A549 (cell line): ENCODE measurements around the gene SLC16A13. TPM values are rescaled to one million over a fixed set of nuclear protein-coding genes. Genes with fewer than 3 reads are reported as not detected.

Experiments
- ATAC-seq, 2 experiments: fragments of 200-7000 bp in 1 of 2; fragments of >200 bp in 1 of 2; cut with Nextera tagmentation in 1 of 2; cut with Tn5 transposase in 1 of 2; 3 replicates each; pipeline versions ENCODE4 v1.8.0 to v1.9.1; 2018 to 2020; ENCODE audit warnings: mild to moderate bottlenecking in 1 of 2, moderate library complexity in 1 of 2
- CTCF ChIA-PET: fragments of 300-600 bp; sonication (Branson Sonifier 250); formaldehyde crosslinking; extraction: SDS; loops from one replicate; lab custom pipeline; 2021; ENCODE audit warnings: antibody characterized with exemption, inconsistent platforms; lab: Yijun Ruan, JAX
- POLR2A ChIA-PET: fragments of 350-600 bp; formaldehyde crosslinking; extraction: SDS; loops from one replicate; lab custom pipeline; 2021; ENCODE audit warnings: antibody characterized with exemption, inconsistent platforms; lab: Yijun Ruan, JAX
- DNase-seq, 2 experiments: peaks; one replicate each; pipeline versions ENCODE4 v3.0.0 to v3.0.0-alpha.2; 2011 to 2016; ENCODE audit warnings: low read depth in 1 of 2, low spot score in 1 of 2
- FAIRE-seq: peaks from 2 replicates; lab custom pipeline; 2011; peaks lifted over from hg19 to GRCh38; lab: Jason Lieb, UNC
- H3K27ac ChIP-seq, 2 experiments: fragments of >200 bp; sonication (Bioruptor Twin); formaldehyde crosslinking; 3 replicates each; pipeline ENCODE4 v1.5.1; 2016 to 2017
- H3K4me1 ChIP-seq: fragments of >200 bp; sonication (Bioruptor Twin); formaldehyde crosslinking; 3 replicates; pipeline ENCODE4 v1.6.1; 2016
- H3K4me2 ChIP-seq: fragments of >200 bp; sonication (Bioruptor Twin); formaldehyde crosslinking; 3 replicates; pipeline ENCODE4 v1.6.1; 2016
- H3K4me3 ChIP-seq: fragments of >200 bp; sonication (Bioruptor Twin); formaldehyde crosslinking; 3 replicates; pipeline ENCODE4 v1.5.1; 2016
- H3K9me3 ChIP-seq: fragments of >200 bp; sonication (Bioruptor Twin); formaldehyde crosslinking; 3 replicates; pipeline ENCODE4 v1.6.1; 2016
- CBX8 ChIP-seq: fragments of 200-600 bp; sonication (generic); IDR thresholded peaks from 2 replicates; pipeline ENCODE4 v1.6.1; 2016
- CHD2 ChIP-seq: fragments of 150-350 bp; IDR thresholded peaks from 2 replicates; pipeline ENCODE4 v1.6.1; 2014; ENCODE audit warnings: low read length; ENCODE audit not compliant: partially characterized antibody
- CTCF ChIP-seq: fragments of >200 bp; sonication (Bioruptor Twin); formaldehyde crosslinking; IDR thresholded peaks from 3 replicates; pipeline ENCODE4 v1.5.1; 2016
- ELK1 ChIP-seq: fragments of 150-350 bp; IDR thresholded peaks from 2 replicates; pipeline ENCODE4 v1.6.1; 2014; ENCODE audit warnings: low read depth, mild to moderate bottlenecking, low read length
- ESRRA ChIP-seq: fragments of 150-350 bp; IDR thresholded peaks from 2 replicates; pipeline ENCODE4 v1.6.1; 2014; ENCODE audit warnings: mild to moderate bottlenecking, low read length, borderline replicate concordance
- FOSL2 ChIP-seq, 2 experiments: fragments of 450-650 bp in 1 of 2; fragments of >200 bp in 1 of 2; sonication (Bioruptor Twin) in 1 of 2; formaldehyde crosslinking; IDR thresholded peaks; 2 replicates each; pipeline versions ENCODE4 v1.5.0 to v1.6.1; 2016 to 2020; ENCODE audit warnings: mild to moderate bottlenecking in 1 of 2, moderate library complexity in 1 of 2
- GATA3 ChIP-seq: IDR thresholded peaks from 2 replicates; pipeline ENCODE4 v1.6.1; 2012; ENCODE audit warnings: borderline replicate concordance
- HES2 ChIP-seq: fragments of >200 bp; sonication (Bioruptor Twin); formaldehyde crosslinking; IDR thresholded peaks from 2 replicates; pipeline ENCODE4 v1.6.1; 2016
- HMGXB4 ChIP-seq: fragments of 250-450 bp; sonication (Bioruptor Pico); IDR thresholded peaks from 2 replicates; pipeline ENCODE4 v1.5.0; 2021; ENCODE audit warnings: mild to moderate bottlenecking, moderate library complexity, borderline replicate concordance
- HOXA7 ChIP-seq: fragments of 250-450 bp; sonication (Bioruptor Pico); IDR thresholded peaks from 2 replicates; pipeline ENCODE4 v1.5.0; 2020; ENCODE audit warnings: mild to moderate bottlenecking, moderate library complexity
- HOXB5 ChIP-seq: fragments of 250-450 bp; sonication (Bioruptor Pico); IDR thresholded peaks from 2 replicates; pipeline ENCODE4 v1.5.0; 2020; ENCODE audit warnings: mild to moderate bottlenecking, moderate library complexity
- NR3C1 ChIP-seq: fragments of >200 bp; sonication (Bioruptor Twin); formaldehyde crosslinking; IDR thresholded peaks from 3 replicates; pipeline ENCODE4 v1.6.1; 2017
- RAD21 ChIP-seq, 2 experiments: fragments of >200 bp in 1 of 2; sonication (Bioruptor Twin) in 1 of 2; formaldehyde crosslinking in 1 of 2; IDR thresholded peaks in 1 of 2; conservative IDR thresholded peaks in 1 of 2; 2 replicates in 1 of 2; 3 replicates in 1 of 2; pipeline ENCODE4 v1.6.1; 2012 to 2018; ENCODE audit warnings: inconsistent platforms in 1 of 2
- RFX5 ChIP-seq: fragments of 450-650 bp; IDR thresholded peaks from 2 replicates; pipeline ENCODE4 v1.7.1; 2014; ENCODE audit warnings: antibody characterized with exemption, mild to moderate bottlenecking, moderate library complexity
- RNF2 ChIP-seq: fragments of 200-600 bp; sonication (generic); IDR thresholded peaks from 2 replicates; pipeline ENCODE4 v1.6.1; 2016; ENCODE audit warnings: low read depth, mild to moderate bottlenecking, antibody characterized with exemption, moderate library complexity, borderline replicate concordance
- SMC3 ChIP-seq: fragments of >200 bp; sonication (Bioruptor Twin); formaldehyde crosslinking; IDR thresholded peaks from 3 replicates; pipeline ENCODE4 v1.6.1; 2018; ENCODE audit warnings: inconsistent platforms
- SREBF2 ChIP-seq: fragments of 450-650 bp; IDR thresholded peaks from 2 replicates; pipeline ENCODE4 v1.6.1; 2014; ENCODE audit warnings: mild to moderate bottlenecking, moderate library complexity
- TP53 ChIP-seq: fragments of 250-450 bp; sonication (Bioruptor Pico); IDR thresholded peaks from 2 replicates; pipeline ENCODE4 v1.5.0; 2021; ENCODE audit warnings: mild to moderate bottlenecking, moderate library complexity
- WGBS: methylation state at CpG from one replicate; pipeline ENCODE4 v1.1.6; 2017; ENCODE audit errors: missing lambda C conversion rate; 5-methylcytosine and 5-hydroxymethylcytosine counted together
- polyA plus RNA-seq, 4 experiments: library from polyadenylated mRNA; depleted of rRNA in 3 of 4; stranded (reverse); fragments of >200 nt; fragmentation: RNase III in 1 of 4; extraction: RNeasy Plus Mini Kit Qiagen cat#74134 plus additional on column Dnase treatment in 1 of 4; gene quantifications; 2 replicates in 3 of 4; 3 replicates in 1 of 4; pipeline ENCODE4 v1.2.3, GENCODE V29; 2011 to 2017
- TF ChIP-seq, protein P1 (sequence below): IDR thresholded peaks from 2 replicates; pipeline ENCODE4 v1.6.1; 2012
- TF ChIP-seq, protein P2 (sequence below): IDR thresholded peaks from 2 replicates; pipeline ENCODE4 v1.6.1; 2012

The SLC16A13 gene
- polyA plus RNA-seq, 2 of the 4 experiments (the other 2 are of a cell fraction), result 8.0 to 10.9 TPM

DNA sequence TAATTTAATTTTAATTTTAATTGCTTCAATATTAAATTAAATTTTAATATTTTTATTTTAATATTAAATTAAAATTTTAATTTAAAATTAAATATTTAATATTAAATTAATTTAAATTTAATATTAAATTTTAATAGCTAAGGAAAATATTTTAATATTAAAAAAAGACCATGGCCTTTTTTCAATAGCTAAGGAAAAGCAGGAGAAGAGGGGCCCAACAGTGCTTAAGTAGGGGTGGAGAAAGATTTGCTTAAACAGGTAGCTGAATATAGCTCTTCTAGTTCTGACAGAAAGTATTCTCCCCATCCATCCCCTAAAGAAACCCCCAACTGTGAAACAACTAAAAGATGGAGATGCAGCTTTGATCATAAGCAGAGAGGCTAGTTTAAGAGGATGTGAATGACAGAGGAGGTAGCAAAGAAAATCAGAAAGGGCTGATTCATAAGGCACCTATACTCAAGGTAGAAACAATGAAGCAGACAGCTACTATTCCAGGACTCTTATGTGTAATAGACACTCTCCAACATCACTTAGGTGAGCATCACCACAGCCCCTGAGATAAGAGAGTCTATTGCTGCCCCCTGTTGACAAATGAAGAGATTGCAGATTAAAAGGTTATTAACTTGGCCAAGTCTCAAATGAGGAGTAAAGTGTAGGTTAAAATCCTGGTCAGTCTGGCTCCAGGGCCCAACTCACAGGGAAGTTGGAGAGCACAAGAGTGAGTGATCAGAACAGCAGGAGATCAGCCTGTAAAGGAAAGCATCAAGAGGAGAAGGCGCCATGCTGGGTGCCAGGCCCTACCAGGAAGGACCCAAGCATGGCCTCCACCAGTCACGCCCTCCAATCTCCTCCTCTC lies 31.2 kb upstream of the SLC16A13 start:
- 69% methylated on average over 2 of the region's 2 CpGs for WGBS
- TF ChIP-seq RAD21 (conservative IDR thresholded peaks at IDR 0.05 in 1 of 2, IDR thresholded peaks at IDR 0.05 in 1 of 2) (peak; percentile 96 to 97), CTCF (peak; percentile 96), CBX8 (no peak), SMC3 (peak; percentile 94)
- H3K4me1 ChIP-seq, result no peaks in the 10 kb centered on the region
- DNase-seq (peak; percentile 84 to 85), ATAC-seq (peak; percentile 91), FAIRE-seq (peak; percentile 97)
- H3K4me3 ChIP-seq, result no peak overlapping the region
- ChIA-PET POLR2A (interaction anchor here (0.9 kb wide), 1 partner anchor 161 kb away, joined by 6 read pairs; no protein-coding TSS in a partner anchor), CTCF (interaction anchor here (0.5 to 15.6 kb wide), 80 partner anchors 10 to 1759 kb away, joined by 3 to 293 read pairs (median 5); partner anchors contain the start of genes ALOX12, KIAA0753, SLC13A5 and TXNDC17)
- no peaks in the 10 kb centered on the region for H3K9me3 ChIP-seq
- H3K27ac ChIP-seq, result no peak overlapping the region
- no peak overlapping the region for H3K4me2 ChIP-seq

- POLR2A ChIA-PET, result no interaction called here
- H3K4me1 ChIP-seq, result peaks cover 2% of the 10 kb centered on the region
- 97% methylated on average over 6 of the region's 7 CpGs for WGBS
- no peaks in the 10 kb centered on the region for H3K9me3 ChIP-seq
- no peak overlapping the region for H3K27ac ChIP-seq
- H3K4me3 ChIP-seq, result no peak overlapping the region
- ATAC-seq, result no peak
- DNase-seq, result no peak
- no peak for FAIRE-seq
- TF ChIP-seq ESRRA (no peak), CHD2 (no peak), HOXB5 (CRISPR knock-in tag) (no peak), GATA3 (no peak), RNF2 (no peak), NR3C1 (no peak), HOXA7 (CRISPR knock-in tag) (no peak)
- TF ChIP-seq, protein P1, sequence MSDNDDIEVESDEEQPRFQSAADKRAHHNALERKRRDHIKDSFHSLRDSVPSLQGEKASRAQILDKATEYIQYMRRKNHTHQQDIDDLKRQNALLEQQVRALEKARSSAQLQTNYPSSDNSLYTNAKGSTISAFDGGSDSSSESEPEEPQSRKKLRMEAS, result no peak
- CTCF ChIA-PET, result interaction anchor here (0.7 to 15.6 kb wide), 23 partner anchors 10 to 340 kb away, joined by 3 to 293 read pairs (median 17); partner anchors contain the start of gene ALOX12
- no peak overlapping the region for H3K4me2 ChIP-seq
Observed at GRCh38 chr17:7005716-7006115, 30.1 kb upstream of the SLC16A13 start.

GRCh38 chr17:7007143-7007542 lies 28.7 kb upstream of the SLC16A13 start:
- H3K4me2 ChIP-seq, result no peak overlapping the region
- TF ChIP-seq TP53 (no peak), ELK1 (no peak)
- TF ChIP-seq, all 56 proteins: peak for 0
- no peak for ATAC-seq
- DNase-seq, result no peak
- H3K4me1 ChIP-seq, result peaks cover 9% of the 10 kb centered on the region
- no peak overlapping the region for H3K27ac ChIP-seq
- CTCF ChIA-PET, result interaction anchor here (0.8 to 15.6 kb wide), 11 partner anchors 13 to 341 kb away, joined by 3 to 293 read pairs (median 44); partner anchors contain the start of gene ALOX12
- POLR2A ChIA-PET, result interaction anchor here (0.9 kb wide), 1 partner anchor 29 kb away, joined by 3 read pairs; the partner anchor contains the start of gene SLC16A13
- H3K9me3 ChIP-seq, result no peaks in the 10 kb centered on the region
- no peak overlapping the region for H3K4me3 ChIP-seq
- FAIRE-seq, result no peak
- WGBS, result 52% methylated on average over 2 of the region's 2 CpGs

DNA sequence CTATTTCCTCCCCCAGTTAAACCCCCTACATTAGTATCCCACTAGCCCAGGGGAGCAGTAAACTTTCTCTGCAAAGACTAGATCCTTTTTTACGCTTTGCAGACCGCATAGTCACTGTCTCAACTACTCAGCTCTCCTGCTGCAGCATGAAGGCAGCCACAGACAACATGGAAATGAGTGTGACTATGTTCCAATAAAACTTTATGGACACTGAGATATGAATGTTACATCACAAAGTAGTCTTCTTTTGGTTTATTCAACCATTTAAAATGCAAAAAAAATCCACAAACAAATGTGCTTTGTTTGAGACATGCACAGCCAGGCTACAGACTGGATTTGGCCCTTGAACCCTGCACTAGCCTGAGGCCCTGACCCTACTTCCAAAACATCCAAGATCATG lies 25.3 kb upstream of the SLC16A13 start:
- no peak for DNase-seq
- Histone ChIP-seq H3K4me1 (peaks cover 13% of the 10 kb centered on the region), H3K4me3 (no peak overlapping the region; the same call in 2 of the 3 replicates), H3K27ac (no peak overlapping the region), H3K9me3 (no peaks in the 10 kb centered on the region), H3K4me2 (peak overlapping the region; percentile 91)
- ChIA-PET CTCF (interaction anchor here (0.7 to 15.6 kb wide), 10 partner anchors 10 to 537 kb away, joined by 3 to 293 read pairs (median 6); no protein-coding TSS in a partner anchor), POLR2A (no interaction called here)
- ATAC-seq, result no peak
- FAIRE-seq, result no peak
- WGBS, result 90% methylated on average over 2 of the region's 2 CpGs
- TF ChIP-seq FOSL2 (IDR thresholded peaks at IDR 0.05), result no peak
- TF ChIP-seq FOSL2 (CRISPR knock-in tag; IDR thresholded peaks at IDR 0.05), result no peak
- no peak for TF ChIP-seq RFX5
- TF ChIP-seq, protein P2, sequence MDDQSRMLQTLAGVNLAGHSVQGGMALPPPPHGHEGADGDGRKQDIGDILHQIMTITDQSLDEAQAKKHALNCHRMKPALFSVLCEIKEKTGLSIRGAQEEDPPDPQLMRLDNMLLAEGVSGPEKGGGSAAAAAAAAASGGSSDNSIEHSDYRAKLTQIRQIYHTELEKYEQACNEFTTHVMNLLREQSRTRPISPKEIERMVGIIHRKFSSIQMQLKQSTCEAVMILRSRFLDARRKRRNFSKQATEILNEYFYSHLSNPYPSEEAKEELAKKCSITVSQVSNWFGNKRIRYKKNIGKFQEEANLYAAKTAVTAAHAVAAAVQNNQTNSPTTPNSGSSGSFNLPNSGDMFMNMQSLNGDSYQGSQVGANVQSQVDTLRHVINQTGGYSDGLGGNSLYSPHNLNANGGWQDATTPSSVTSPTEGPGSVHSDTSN, result no peak
- TF ChIP-seq HMGXB4, result no peak
- TF ChIP-seq SREBF2, result no peak
- no peak for TF ChIP-seq ELK1
- TF ChIP-seq HES2, result no peak
